Mucosa of descending colon (tissue), 3 donors: ENCODE measurements around the gene TBC1D1. TPM values are rescaled to one million over a fixed set of nuclear protein-coding genes. Genes with fewer than 3 reads are reported as not detected.

Experiments used
- ATAC-seq: fragments of 200-7000 bp; cut with Tn5 transposase; one replicate; pipeline ENCODE4 v1.9.1; 2020; ENCODE audit warnings: mild to moderate bottlenecking, moderate library complexity
- DNase-seq, 3 donors: peaks; one replicate each; pipeline ENCODE4 v3.0.0-alpha.2; 2020
- H3K36me3 ChIP-seq: fragments of 200-600 bp; one replicate; pipeline ENCODE4 v1.8.0; 2021; ENCODE audit warnings: low read depth, mild to moderate bottlenecking
- H3K4me1 ChIP-seq: fragments of 200-600 bp; one replicate; pipeline ENCODE4 v1.8.0; 2021; ENCODE audit warnings: low read depth, mild to moderate bottlenecking
- H3K4me3 ChIP-seq: fragments of 200-600 bp; one replicate; pipeline ENCODE4 v1.8.0; 2021; ENCODE audit warnings: mild to moderate bottlenecking
- H3K9me3 ChIP-seq: fragments of 200-600 bp; one replicate; pipeline ENCODE4 v1.8.0; 2021; ENCODE audit warnings: mild to moderate bottlenecking
- CTCF ChIP-seq: fragments of 200-600 bp; IDR thresholded peaks from one replicate; pipeline ENCODE4 v1.8.0; 2022; ENCODE audit warnings: antibody characterized with exemption, mild to moderate bottlenecking
- intact Hi-C, 2 donors: fragments of 100-400 bp; cut with DNase I in 1 of 2; cut with micrococcal nuclease in 1 of 2; formaldehyde crosslinking; loops; one replicate each; pipeline versions ENCODE4 v1.11.0 to v1.11.1; 2022; cut with DNase I, micrococcal nuclease
- total RNA-seq, 3 donors: library from RNA; stranded (reverse); fragmentation: NEBNext Ultra II Directional in 2 of 3; extraction: Animal tissue kit (Norgen Biotek cat#: 25700) in 2 of 3; gene quantifications; one replicate each; pipeline versions ENCODE4 v1.2.1 to v1.2.4, GENCODE V29; 2021 to 2023
- donor health status: DM: no; HTN: no; CAD: no; lungs with moderate emphysema.
- donor health status: DM: no; HTN: no; CAD: no.
- donor health status: DM: no; HTN: yes; CAD: no.

The TBC1D1 gene
- total RNA-seq, 3 donors from 2014 or later: 50.2 to 249 (median 71.6) TPM

- ATAC-seq (no peak), DNase-seq (no peak)
- TF ChIP-seq CTCF: no peak
- H3K9me3 ChIP-seq: no peaks in the 10 kb centered on the region
- H3K4me3 ChIP-seq: no peak overlapping the region
- H3K4me1 ChIP-seq: peaks cover 18% of the 10 kb centered on the region
- intact Hi-C loops: no loop called here
- no peaks in the 10 kb centered on the region for H3K36me3 ChIP-seq
Observed at GRCh38 chr4:38149997-38150671, 259.2 kb downstream of the TBC1D1 start.

- H3K4me1 ChIP-seq: peaks cover 19% of the 10 kb centered on the region
- no peaks in the 10 kb centered on the region for H3K9me3 ChIP-seq
- DNase-seq (no peak), ATAC-seq (no peak)
- no peak for TF ChIP-seq CTCF
- H3K36me3 ChIP-seq: no peaks in the 10 kb centered on the region
- no peak overlapping the region for H3K4me3 ChIP-seq
- intact Hi-C loops: no loop called here
Observed at GRCh38 chr4:38150766-38151165, 259.9 kb downstream of the TBC1D1 start.

GRCh38 chr4:38151873-38152272 lies 261.0 kb downstream of the TBC1D1 start:
- intact Hi-C loops: no loop called here
- Histone ChIP-seq H3K4me1 (peaks cover 19% of the 10 kb centered on the region), H3K36me3 (no peaks in the 10 kb centered on the region), H3K4me3 (no peak overlapping the region), H3K9me3 (no peaks in the 10 kb centered on the region)
- no peak for TF ChIP-seq CTCF
- ATAC-seq: no peak
- DNase-seq: no peak

GRCh38 chr4:38152305-38152704 lies 261.4 kb downstream of the TBC1D1 start:
- Histone ChIP-seq H3K4me1 (peaks cover 19% of the 10 kb centered on the region), H3K36me3 (no peaks in the 10 kb centered on the region), H3K9me3 (no peaks in the 10 kb centered on the region), H3K4me3 (no peak overlapping the region)
- no peak for TF ChIP-seq CTCF
- no peak for ATAC-seq
- intact Hi-C loops: no loop called here
- no peak for DNase-seq

GRCh38 chr4:38152721-38153386 lies 262.0 kb downstream of the TBC1D1 start:
- TF ChIP-seq CTCF: no peak
- no peak for ATAC-seq
- Histone ChIP-seq H3K36me3 (no peaks in the 10 kb centered on the region), H3K4me1 (peaks cover 23% of the 10 kb centered on the region), H3K4me3 (no peak overlapping the region), H3K9me3 (no peaks in the 10 kb centered on the region)
- intact Hi-C loops: no loop called here
- no peak for DNase-seq
